Measurements from ENCODE around the gene XRCC2.

- TF ChIP-seq CTCF (IDR thresholded peaks at IDR 0.05) = no peak
- no peak for TF ChIP-seq EZH2 (IDR thresholded peaks at IDR 0.05; ENCODE audit: borderline replicate concordance, insufficient read depth, low read depth, low read length, poor library complexity, severe bottlenecking)
Observed at GRCh38 chr7:152640829-152641228, 35.1 kb downstream of the XRCC2 start.

All from B cell (primary cell).